Measurements from ENCODE around the gene RHBDF1. TPM values are rescaled to one million over a fixed set of nuclear protein-coding genes. Genes with fewer than 3 reads are reported as not detected.

The RHBDF1 gene
- total and polyA plus RNA-seq, 10 of the 15 experiments (the other 5 are each of a cell fraction or from before 2014, with no cell fraction given), result 0.04 to 0.85 (median 0.36) TPM; not detected in 3

GRCh38 chr16:84718-85406 lies 12.4 kb upstream of the RHBDF1 start (continued):
- no peak; the same call in 1 of the 2 replicates for TF ChIP-seq ZBTB40 (IDR thresholded peaks at IDR 0.05; ENCODE audit: borderline replicate concordance)
- no peak for TF ChIP-seq BCLAF1 (IDR thresholded peaks at IDR 0.05)
- no peak for TF ChIP-seq ZNF217 (IDR thresholded peaks at IDR 0.05)
- TF ChIP-seq EP300 (IDR thresholded peaks at IDR 0.05; ENCODE audit: borderline replicate concordance in 1 of 2, control insufficient read depth in 1 of 2, low read depth in 2 of 2, low read length in 2 of 2), result peak in 1 of 2 experiments; percentile 48; a peak in 1 of 4 replicates
- TF ChIP-seq ATF7 (IDR thresholded peaks at IDR 0.05; ENCODE audit: low read depth), result peak; percentile 75
- TF ChIP-seq PAX8 (IDR thresholded peaks at IDR 0.05), result no peak
- TF ChIP-seq SKIL (IDR thresholded peaks at IDR 0.05; ENCODE audit: low read depth, poor library complexity, severe bottlenecking), result no peak
- no peak for TF ChIP-seq NR2F1 (conservative IDR thresholded peaks at IDR 0.05)
- TF ChIP-seq PML (IDR thresholded peaks at IDR 0.05; ENCODE audit: low read length), result no peak
- TF ChIP-seq POLR2AphosphoS2 (IDR thresholded peaks at IDR 0.05; ENCODE audit: low read depth, low read length), result no peak
- TF ChIP-seq, protein P1, sequence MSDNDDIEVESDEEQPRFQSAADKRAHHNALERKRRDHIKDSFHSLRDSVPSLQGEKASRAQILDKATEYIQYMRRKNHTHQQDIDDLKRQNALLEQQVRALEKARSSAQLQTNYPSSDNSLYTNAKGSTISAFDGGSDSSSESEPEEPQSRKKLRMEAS (IDR thresholded peaks at IDR 0.05; ENCODE audit: low read depth, low read length), result no peak
- TF ChIP-seq TBL1XR1 (IDR thresholded peaks at IDR 0.05; ENCODE audit: low read depth, low read length), result 0 out of 2 replicates have a peak, but pooled peaks have one; percentile 32
